ENCODE data around the gene GAL3ST3.

Gene GAL3ST3

DNA sequence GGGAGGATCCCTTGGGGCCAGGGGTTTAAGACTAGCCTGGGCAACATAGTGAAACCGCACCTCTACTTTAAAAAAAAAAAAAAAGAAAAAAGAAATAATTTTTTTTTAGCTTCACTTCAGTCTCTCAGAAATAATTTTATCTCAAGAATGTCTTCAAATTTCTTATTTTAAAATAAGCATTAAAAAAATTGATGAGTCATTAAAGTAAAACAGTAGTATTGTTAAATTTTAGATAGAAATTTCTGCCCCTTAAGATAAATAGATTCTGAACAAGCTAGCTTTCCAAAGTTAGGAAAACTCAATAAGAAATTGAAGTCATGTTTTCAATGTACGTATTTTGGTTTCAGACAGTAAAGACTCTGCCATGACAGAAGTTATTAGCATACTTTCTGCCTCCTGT lies 13.4 kb upstream of the GAL3ST3 start:
- H3K4me3 ChIP-seq (ENCODE audit: low read length) = no peak overlapping the region
- no peak for TF ChIP-seq ZNF274 (IDR thresholded peaks at IDR 0.05; ENCODE audit: low read depth, low read length)

DNA sequence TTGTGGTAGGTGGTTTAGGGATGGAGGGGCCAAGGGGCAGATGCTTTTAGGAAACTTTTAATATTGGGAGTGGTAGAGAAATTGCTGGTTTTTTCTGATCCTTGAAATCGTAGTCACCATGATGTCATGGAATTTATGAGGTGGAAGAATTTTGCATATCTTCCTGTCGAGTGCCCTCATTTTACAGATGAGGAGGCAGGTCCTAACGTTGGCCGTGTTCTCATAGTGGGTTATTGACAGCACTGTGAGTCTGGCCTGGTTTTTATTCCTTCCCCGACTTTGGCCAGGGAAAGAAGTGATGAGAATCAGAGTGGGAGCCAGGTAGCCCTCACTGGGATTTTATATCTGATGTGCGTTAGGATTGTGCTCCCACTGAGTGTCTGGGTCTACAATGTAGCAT lies 12.3 kb upstream of the GAL3ST3 start:
- no peak for TF ChIP-seq ZNF274 (IDR thresholded peaks at IDR 0.05; ENCODE audit: low read depth, low read length)
- H3K4me3 ChIP-seq (ENCODE audit: low read length) = no peak overlapping the region

DNA sequence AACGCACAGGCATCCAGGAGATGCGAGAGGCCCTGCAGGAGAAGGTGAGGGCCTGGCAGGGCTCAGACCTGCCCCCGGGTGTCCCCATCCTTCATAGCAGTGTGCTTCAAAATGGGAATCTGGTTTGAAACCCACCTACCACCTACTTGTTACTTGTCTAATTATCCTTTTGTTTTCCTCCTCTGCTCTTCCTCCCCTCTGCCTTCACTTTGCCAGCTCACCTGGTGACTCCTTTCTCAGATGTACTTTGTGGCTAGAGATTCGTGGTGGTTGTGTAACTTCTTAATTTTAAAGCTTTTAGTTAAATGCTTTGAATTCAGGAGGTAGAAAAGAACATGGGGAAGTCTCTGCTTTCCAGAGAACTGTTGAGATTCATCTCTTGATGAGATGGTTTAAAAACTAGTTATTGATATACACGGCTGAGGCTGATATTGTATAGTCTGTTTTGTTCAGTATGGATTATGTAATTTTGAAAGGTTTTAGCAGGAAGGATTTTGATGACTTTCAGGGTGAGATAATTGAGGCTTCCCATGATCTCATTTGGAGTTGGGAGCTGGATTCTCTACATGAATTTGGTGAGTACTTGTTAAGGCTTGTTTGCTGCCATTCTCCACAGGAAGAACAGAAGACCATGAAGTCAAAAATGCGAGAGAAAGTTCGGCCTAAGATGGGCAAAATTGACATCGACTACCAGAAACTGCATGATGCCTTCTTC lies 11.2 kb upstream of the GAL3ST3 start:
- TF ChIP-seq ZNF274 (IDR thresholded peaks at IDR 0.05; ENCODE audit: low read depth, low read length) = no peak
- no peak overlapping the region for H3K4me3 ChIP-seq (ENCODE audit: low read length)

DNA sequence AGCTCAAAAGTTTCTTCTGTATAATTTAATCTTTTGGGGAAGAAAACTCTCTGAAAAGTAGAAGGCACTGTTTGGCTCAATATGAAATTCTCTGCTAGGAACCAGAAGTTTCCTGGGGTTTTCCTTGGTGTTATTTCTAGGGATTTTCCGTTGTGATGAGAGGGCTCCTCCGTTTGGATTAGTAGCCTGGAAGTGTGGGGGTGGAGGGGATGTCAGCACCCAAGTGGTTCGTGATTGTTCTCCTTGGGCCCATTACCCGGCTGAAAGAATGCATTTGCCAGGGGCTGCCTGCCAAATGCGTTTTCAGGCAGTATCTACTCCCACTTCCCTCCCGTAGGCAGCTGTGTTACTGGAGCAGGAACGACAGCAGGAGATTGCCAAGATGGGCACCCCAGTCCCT lies 7.5 kb upstream of the GAL3ST3 start:
- TF ChIP-seq ZNF274 (IDR thresholded peaks at IDR 0.05; ENCODE audit: low read depth, low read length) = no peak
- H3K4me3 ChIP-seq (ENCODE audit: low read length) = no peak overlapping the region

DNA sequence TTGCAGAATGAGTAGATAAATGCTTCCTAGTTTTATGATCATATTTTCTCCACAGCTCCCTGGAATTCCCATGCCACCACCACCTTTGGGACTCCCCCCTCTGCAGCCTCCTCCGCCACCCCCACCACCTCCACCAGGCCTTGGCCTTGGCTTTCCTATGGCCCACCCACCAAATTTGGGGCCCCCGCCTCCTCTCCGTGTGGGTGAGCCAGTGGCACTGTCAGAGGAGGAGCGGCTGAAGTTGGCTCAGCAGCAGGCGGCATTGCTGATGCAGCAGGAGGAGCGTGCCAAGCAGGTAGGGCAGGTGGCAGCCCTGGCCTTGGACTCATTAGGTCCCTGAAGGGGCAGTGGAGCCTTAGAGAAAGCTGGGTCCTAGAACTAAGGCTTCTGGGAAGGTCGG lies 6.1 kb upstream of the GAL3ST3 start:
- H3K4me3 ChIP-seq (ENCODE audit: low read length) = no peak overlapping the region
- TF ChIP-seq ZNF274 (IDR thresholded peaks at IDR 0.05; ENCODE audit: low read depth, low read length) = no peak

DNA sequence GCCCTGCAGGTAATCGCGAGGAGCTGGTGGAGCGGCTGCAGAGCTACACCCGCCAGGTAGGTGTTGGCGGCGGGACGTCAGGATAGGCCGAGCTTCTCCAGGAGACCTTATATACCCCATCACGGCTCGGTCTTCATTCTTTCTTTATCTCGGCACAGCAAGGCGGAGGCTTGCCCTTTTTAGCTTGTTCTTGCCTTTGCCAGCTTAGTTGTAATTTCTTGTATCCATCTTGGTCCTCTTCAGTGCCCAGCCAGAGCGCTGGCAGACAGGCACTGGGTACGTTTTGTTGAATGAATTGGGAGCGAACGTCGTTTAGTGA lies 3.7 kb upstream of the GAL3ST3 start:
- TF ChIP-seq ZNF274 (IDR thresholded peaks at IDR 0.05; ENCODE audit: low read depth, low read length) = no peak
- peak overlapping the region; percentile 92 for H3K4me3 ChIP-seq (ENCODE audit: low read length)

DNA sequence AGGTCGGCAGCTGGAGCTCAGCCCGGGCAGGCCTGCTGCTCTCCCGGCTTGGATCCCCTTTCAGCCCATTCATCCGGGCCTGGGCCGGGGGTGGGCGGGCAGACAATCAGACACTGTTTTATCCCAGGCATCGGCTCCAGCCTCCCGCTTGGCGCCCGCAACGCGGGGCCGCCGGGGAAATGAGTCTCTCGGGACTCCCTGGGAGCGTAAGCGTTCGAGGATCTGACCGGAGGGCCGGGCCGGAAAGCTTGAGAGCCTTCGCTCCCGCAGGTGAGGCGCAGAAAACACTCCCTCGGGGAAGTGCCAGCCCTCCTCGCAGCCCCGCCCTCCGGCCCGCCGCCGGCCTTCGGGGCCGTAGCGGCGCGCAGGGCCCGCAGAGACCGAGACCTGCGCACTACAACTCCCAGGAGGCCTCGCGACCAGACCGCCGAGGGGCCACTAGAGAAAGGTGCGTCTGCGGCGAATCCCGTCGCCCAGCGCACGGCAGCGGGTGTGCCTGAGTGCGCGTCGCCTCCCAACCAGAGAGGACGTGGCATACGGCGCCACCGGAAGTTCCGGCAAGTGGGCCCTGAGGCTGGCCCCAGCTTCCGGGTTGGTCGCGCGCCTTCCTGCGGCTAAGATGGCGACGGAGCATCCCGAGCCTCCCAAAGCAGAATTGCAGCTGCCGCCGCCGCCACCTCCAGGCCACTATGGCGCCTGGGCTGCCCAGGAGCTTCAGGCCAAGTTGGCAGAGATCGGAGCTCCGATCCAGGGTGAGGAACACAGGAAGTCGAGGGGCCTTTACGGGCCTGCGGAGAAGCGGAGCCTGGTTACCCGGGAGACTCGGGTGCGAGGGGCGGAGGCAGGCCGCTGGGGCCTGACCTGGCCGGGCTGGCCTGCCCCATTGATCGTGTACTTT lies 3.1 kb upstream of the GAL3ST3 start, which contains the start of gene SF3B2:
SF3B2 (plus strand) TSS at position 599 of the 898 bp plus-strand sequence; CDS start at position 620, 21 bp downstream.
- TF ChIP-seq ZNF274 (IDR thresholded peaks at IDR 0.05; ENCODE audit: low read depth, low read length) = no peak
- H3K4me3 ChIP-seq (ENCODE audit: low read length) = peak within 1 kb of the TSS; percentile 92

DNA sequence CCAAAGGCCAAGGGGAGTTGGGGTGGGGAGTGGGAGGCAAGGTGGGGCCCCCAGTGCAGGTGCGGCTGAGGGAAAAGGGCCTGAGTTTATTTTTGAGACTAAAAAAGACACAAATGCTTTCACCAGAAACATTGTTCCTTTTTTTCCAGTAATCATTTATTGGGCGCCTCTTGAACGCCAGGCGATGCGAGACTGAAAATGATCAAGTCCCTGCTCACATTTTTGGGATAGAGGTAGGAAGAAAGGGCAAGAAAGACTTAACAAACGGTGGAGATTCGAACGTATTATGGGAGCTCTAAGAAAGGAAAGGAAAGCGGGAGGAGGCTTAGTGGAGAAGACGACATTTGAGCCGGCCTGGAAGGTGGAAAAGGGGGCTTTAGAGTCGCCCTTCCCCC lies 2.4 kb upstream of the GAL3ST3 start:
- no peak for TF ChIP-seq ZNF274 (IDR thresholded peaks at IDR 0.05; ENCODE audit: low read depth, low read length)
- H3K4me3 ChIP-seq (ENCODE audit: low read length) = peak overlapping the region; percentile 59; the same call in 1 of the 2 replicates

DNA sequence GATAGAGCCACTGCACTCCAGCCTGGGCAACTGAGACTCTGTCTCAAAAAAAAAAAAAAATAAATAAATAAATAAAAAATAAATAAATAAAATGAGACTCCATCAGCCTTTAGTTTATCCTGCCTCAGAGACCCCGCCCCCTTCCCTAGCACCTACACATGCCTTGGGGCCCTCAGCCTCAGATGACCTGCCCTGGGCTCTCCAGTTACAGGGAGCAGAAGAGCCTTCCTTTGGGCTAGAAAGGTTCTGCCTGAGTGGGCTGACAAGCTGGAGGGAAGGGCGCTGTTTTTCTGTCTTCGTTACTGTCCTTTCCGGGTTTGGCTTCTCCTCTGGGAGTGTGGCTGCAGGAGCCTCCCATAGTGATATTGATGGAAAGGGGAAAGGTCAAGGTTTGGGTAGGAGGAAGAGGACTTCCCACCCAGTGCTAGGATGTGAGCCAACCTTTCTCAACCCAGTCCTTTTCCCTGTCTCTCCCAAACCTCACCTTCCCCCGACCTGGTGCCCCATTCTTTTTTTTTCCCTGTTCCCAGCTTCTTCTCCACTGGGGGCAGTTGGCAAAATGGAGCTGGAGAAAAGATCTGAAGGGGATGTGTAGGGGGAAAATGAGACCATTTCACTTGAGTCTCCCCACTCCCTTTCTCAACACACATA lies 1.7 kb upstream of the GAL3ST3 start:
- H3K4me3 ChIP-seq (ENCODE audit: low read length) = no peak overlapping the region
- no peak for TF ChIP-seq ZNF274 (IDR thresholded peaks at IDR 0.05; ENCODE audit: low read depth, low read length)

DNA sequence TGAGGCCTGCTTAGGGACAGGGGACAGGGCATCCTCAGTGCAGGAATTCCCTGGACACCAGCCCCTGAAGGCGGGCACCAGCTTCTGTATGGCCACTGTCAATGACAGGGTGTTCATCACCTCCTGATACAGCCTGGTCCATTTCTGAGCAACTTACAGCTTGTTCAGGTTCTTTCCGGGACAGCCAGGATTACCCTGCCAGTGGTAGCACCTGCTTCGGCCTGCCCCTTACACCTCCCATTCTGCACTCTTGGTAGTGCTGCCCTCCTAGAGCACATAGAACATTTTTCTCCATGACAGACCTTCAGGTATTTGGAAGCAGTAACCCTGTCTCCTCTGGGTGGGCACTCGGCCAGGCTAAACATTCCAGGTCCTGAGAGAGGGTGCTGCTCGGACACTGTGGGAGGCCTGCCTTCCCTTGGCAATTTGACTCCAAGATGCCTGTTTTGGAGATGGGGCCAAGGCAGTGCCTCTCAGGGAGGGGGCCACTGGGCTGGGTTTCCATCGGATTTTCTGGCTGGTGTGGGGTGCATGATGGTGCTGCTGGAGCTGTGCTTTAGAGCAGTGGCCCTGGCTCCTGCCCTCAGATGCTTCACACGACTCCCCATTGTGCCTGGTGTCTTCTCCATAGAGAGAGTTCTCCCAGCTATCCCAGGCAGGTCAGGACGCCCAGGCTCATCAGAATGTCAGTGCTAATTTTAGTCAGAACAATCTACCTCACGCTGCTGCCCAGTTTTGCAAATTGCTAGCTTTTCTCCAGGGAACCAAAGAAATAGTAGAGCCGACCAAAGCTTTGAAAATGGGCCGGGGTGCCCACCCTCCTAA lies 1.2 kb downstream of the GAL3ST3 start:
- H3K4me3 ChIP-seq (ENCODE audit: low read length) = no peak overlapping the region
- TF ChIP-seq ZNF274 (IDR thresholded peaks at IDR 0.05; ENCODE audit: low read depth, low read length) = no peak

DNA sequence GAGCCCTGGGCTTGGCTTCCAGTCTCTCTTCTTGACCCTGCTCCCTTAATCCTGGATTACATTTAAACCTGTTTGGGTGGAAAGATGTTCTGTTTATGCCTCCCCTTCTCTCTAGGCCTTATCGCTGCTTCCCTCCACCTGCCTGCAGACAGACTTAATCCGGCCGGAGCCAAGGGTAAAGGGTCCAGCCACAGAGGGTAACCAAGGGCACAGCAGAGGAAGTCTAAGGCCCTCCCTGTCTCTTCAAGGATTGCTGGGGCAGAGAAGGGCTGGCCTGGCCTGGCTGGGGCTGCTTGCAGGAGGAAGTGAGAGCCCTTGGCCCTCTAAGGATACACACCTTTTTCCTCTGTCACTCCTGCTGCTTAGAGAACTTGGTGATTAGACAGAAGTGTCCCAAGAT lies 2.1 kb downstream of the GAL3ST3 start:
- H3K4me3 ChIP-seq (ENCODE audit: low read length) = no peak overlapping the region
- no peak for TF ChIP-seq ZNF274 (IDR thresholded peaks at IDR 0.05; ENCODE audit: low read depth, low read length)

DNA sequence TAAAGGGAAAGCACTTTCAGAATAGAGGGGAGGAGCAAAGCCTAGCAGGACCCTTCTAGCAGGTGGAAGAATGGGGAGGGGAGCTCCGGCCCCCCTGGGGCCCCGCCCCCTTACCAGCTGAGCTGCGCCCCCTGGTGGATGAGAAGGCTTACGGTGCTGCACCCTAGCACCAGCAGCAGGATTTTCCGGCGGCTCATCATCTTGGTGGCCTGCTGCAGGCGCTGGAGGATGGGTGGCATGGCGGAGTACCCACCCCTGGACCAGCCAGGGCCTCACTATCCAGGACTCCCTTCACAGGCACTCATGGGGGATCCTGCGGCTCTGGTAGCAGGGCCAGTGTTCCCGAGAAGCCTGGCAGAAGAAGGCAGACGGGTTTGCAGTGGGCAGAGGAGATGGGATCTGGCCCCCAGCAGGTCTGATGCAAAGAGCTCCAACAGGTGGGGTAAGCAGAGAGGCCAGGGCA lies 3.8 kb downstream of the GAL3ST3 start:
- no peak overlapping the region for H3K4me3 ChIP-seq (ENCODE audit: low read length)
- TF ChIP-seq ZNF274 (IDR thresholded peaks at IDR 0.05; ENCODE audit: low read depth, low read length) = no peak

DNA sequence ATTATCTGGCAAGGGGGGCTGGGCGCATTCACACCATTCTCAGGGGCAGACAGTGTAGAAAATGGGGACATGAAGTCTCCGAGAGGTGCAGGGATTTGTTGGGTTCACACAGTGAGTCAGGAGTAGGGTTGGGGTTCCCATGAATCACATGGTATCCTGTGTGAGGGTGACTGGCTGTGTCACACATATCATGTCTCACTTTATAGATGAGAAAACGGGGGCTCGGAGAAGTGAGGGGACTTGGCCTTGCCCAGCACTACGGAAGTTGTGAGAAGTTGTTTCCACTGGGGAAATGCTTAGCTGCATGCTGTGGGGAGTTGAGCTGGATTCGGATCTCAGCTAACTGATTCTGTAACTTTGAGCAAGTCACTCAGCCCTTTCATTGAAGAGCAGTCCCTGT lies 4.2 kb downstream of the GAL3ST3 start:
- no peak for TF ChIP-seq ZNF274 (IDR thresholded peaks at IDR 0.05; ENCODE audit: low read depth, low read length)
- no peak overlapping the region for H3K4me3 ChIP-seq (ENCODE audit: low read length)
